ENCODE data around the gene GRM8. TPM values are rescaled to one million over a fixed set of nuclear protein-coding genes. Genes with fewer than 3 reads are reported as not detected.

The GRM8 gene
- total and polyA plus RNA-seq, 9 of the 15 experiments (the other 6 are each of a cell fraction or from before 2014, with no cell fraction given), result 0.13 TPM; not detected in 7

DNA sequence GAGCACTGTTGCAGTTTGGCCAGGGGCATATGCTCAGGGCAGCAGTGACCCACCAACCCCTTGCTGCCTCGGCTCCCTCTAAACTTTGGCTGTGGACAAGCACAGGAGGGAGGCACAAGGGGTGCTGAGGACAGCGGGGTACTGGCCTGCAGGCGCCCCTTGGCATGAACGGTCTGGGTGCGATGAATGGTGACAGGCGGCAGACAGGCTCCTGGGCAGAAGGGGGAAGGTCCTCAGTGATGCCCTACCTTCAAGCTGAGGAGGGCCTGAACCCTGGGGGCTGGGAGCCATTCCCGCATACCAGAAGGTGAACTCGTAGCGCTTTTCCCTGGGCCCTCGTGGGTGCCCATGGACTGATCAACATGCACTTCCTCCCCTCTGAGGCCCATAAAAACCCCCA is 567.1 kb downstream of the GRM8 start (continued):
- TF ChIP-seq, protein P1, sequence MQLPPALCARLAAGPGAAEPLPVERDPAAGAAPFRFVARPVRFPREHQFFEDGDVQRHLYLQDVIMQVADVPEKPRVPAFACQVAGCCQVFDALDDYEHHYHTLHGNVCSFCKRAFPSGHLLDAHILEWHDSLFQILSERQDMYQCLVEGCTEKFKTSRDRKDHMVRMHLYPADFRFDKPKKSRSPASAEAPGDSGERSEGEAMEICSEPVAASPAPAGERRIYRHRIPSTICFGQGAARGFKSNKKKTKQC (CRISPR knock-in tag; IDR thresholded peaks at IDR 0.05), result no peak
- no peak for TF ChIP-seq MED1 (CRISPR knock-in tag; IDR thresholded peaks at IDR 0.05; ENCODE audit: borderline replicate concordance)

DNA sequence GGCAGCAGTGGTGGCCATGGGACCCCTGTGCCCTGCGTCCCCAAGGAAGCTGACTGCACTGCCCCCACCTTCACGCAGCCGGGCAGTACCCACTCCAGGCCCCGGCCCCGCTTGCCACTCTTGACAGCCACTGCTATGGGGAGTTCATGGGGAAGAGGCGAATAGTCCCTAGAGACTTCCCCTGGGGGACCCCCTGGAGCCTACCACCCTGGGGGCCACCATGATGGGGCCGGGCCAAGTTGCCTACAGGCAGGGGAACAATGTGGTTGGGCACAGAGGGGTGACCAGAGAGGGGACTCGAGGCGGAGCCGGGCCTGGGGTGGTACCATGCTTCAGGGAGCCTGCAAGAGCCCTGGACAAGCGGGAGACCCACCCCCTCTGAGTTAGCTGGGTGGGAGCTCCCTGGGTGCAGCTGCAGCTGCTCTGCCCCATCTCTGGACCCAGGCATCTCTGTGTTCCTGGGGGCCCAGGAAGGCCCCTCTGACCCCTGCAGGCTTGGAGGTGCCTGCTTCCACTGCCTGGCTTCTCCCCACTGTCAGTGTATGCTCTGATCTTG is 567.6 kb downstream of the GRM8 start:
- Histone ChIP-seq H4K20me1 (replicated peaks; ENCODE audit: control insufficient read depth, insufficient read depth, low read length) (no peaks in the 10 kb centered on the region), H3K27me3 (ENCODE audit: control insufficient read depth in 2 of 2, insufficient read depth in 2 of 2, low read length in 2 of 2) (peaks cover 4 to 21% of the 10 kb centered on the region in 2 experiments; a peak in 4 of 5 replicates), H3K79me2 (ENCODE audit: control insufficient read depth, insufficient read depth, low read length) (no peaks in the 10 kb centered on the region), H3K4me1 (replicated peaks in 1 of 2; ENCODE audit: control insufficient read depth in 2 of 2, insufficient read depth in 2 of 2, low read length in 2 of 2) (peaks cover 0 to 3% of the 10 kb centered on the region in 2 experiments; a peak in 2 of 5 replicates), H3K9ac (ENCODE audit: insufficient read depth in 1 of 2, low read depth in 2 of 2, low read length in 2 of 2) (no peak overlapping the region), H3K4me2 (ENCODE audit: insufficient read depth, low read length) (no peak overlapping the region), H3K27ac (ENCODE audit: extremely low read depth, low read depth, low read length) (no peak overlapping the region), H3K36me3 (ENCODE audit: control insufficient read depth, insufficient read depth, low read length) (no peaks in the 10 kb centered on the region), H3K9me3 (replicated peaks; ENCODE audit: control insufficient read depth, insufficient read depth, low read depth, low read length) (no peaks in the 10 kb centered on the region), H3K9me1 (ENCODE audit: control insufficient read depth, insufficient read depth, low read length) (no peaks in the 10 kb centered on the region), H2AFZ (ENCODE audit: low read depth, low read length) (no peak overlapping the region), H3K4me3 (no peak overlapping the region)
- 4% methylated on average over 11 of the region's 11 CpGs for WGBS (ENCODE audit: insufficient coverage, low coverage, missing lambda C conversion rate)
- ATAC-seq (no peak; the same call in none of the 3 replicates), FAIRE-seq (no peak), DNase-seq (ENCODE audit: extremely low read depth in 1 of 4, low spot score in 3 of 4) (no peak)
- ChIA-PET POLR2A (no interaction called here), CTCF (ENCODE audit: low intra/inter-chr PET ratio) (no interaction called here)
- BruUV-seq (replicated peaks), result no TSS peak
- in situ Hi-C loops (cut with MboI), result no loop called here
- TF ChIP-seq SIX5 (IDR thresholded peaks at IDR 0.05; ENCODE audit: borderline replicate concordance in 1 of 2, insufficient read depth in 1 of 2, low read depth in 1 of 2, low read length in 2 of 2), result no peak
- no peak for TF ChIP-seq TAF9B (IDR thresholded peaks at IDR 0.05; ENCODE audit: partially characterized antibody)
- TF ChIP-seq CREM (IDR thresholded peaks at IDR 0.05; ENCODE audit: low read depth), result no peak
- TF ChIP-seq SETDB1 (IDR thresholded peaks at IDR 0.05; ENCODE audit: low read length), result no peak
- intact Hi-C loops (cut with micrococcal nuclease), result no loop called here

Data from K562 (cell line).